HUDEP-2 (cell line): ENCODE data around the gene ABCA2.

Experiments
- DNase-seq, 76 experiments: peaks; one replicate each; lab custom pipeline; 2025; ENCODE audit not compliant: unreplicated experiment in 76 of 76; lab: John Stamatoyannopoulos, UW

ABCA2 gene

GRCh38 chr9:137027369-137028262 is at the start of gene ABCA2:
Gene ABCA2 (minus strand): TSS chr9:137028237. CDS start chr9:137028140, 97 bp downstream.
- DNase-seq = no peak

- peak in 50 of 76 experiments; percentile 2 to 66 (median 36) for DNase-seq
Observed at GRCh38 chr9:137077010-137077747, 49.1 kb upstream of the ABCA2 start, which contains the start of gene UAP1L1. Gene UAP1L1 (plus strand): TSS chr9:137077517. CDS start chr9:137077533, 16 bp downstream.

GRCh38 chr9:137076636-137077009 is 48.6 kb upstream of the ABCA2 start:
- DNase-seq = no peak

- DNase-seq = no peak
Observed at GRCh38 chr9:137075275-137075775, 47.3 kb upstream of the ABCA2 start.

- no peak for DNase-seq
Observed at GRCh38 chr9:137074657-137075274, 46.7 kb upstream of the ABCA2 start.

GRCh38 chr9:137073992-137074399 is 46.0 kb upstream of the ABCA2 start:
- DNase-seq = no peak

GRCh38 chr9:137071282-137071681 is 43.2 kb upstream of the ABCA2 start:
- DNase-seq = no peak

GRCh38 chr9:137070906-137071275 is 42.9 kb upstream of the ABCA2 start:
- DNase-seq = peak in 3 of 76 experiments; percentile 19 to 45 (median 41)

- peak in 72 of 76 experiments; percentile 43 to 90 (median 78) for DNase-seq
Observed at GRCh38 chr9:137070201-137070905, 42.3 kb upstream of the ABCA2 start, which contains the start of gene SAPCD2. Gene SAPCD2 (minus strand): TSS chr9:137070557. CDS start chr9:137070460, 97 bp downstream.

- no peak for DNase-seq
Observed at GRCh38 chr9:137069508-137070091, 41.6 kb upstream of the ABCA2 start.

- DNase-seq = no peak
Observed at GRCh38 chr9:137068539-137069507, 40.8 kb upstream of the ABCA2 start.

- DNase-seq = peak in 69 of 76 experiments; percentile 12 to 80 (median 60)
Observed at GRCh38 chr9:137067860-137068538, 40.0 kb upstream of the ABCA2 start.

GRCh38 chr9:137066096-137066861 is 38.2 kb upstream of the ABCA2 start:
- DNase-seq = no peak

GRCh38 chr9:137065336-137065967 is 37.4 kb upstream of the ABCA2 start:
- no peak for DNase-seq

- DNase-seq = no peak
Observed at GRCh38 chr9:137064880-137065164, 36.8 kb upstream of the ABCA2 start.

GRCh38 chr9:137064027-137064879 is 36.2 kb upstream of the ABCA2 start:
- peak in 49 of 76 experiments; percentile 3 to 66 (median 32) for DNase-seq
